ENCODE results near the gene TMEM203. TPM values are rescaled to one million over a fixed set of nuclear protein-coding genes. Genes with fewer than 3 reads are reported as not detected.

TMEM203 gene
- total RNA-seq, 1 donor from 2014 or later: 32.9 TPM

DNA sequence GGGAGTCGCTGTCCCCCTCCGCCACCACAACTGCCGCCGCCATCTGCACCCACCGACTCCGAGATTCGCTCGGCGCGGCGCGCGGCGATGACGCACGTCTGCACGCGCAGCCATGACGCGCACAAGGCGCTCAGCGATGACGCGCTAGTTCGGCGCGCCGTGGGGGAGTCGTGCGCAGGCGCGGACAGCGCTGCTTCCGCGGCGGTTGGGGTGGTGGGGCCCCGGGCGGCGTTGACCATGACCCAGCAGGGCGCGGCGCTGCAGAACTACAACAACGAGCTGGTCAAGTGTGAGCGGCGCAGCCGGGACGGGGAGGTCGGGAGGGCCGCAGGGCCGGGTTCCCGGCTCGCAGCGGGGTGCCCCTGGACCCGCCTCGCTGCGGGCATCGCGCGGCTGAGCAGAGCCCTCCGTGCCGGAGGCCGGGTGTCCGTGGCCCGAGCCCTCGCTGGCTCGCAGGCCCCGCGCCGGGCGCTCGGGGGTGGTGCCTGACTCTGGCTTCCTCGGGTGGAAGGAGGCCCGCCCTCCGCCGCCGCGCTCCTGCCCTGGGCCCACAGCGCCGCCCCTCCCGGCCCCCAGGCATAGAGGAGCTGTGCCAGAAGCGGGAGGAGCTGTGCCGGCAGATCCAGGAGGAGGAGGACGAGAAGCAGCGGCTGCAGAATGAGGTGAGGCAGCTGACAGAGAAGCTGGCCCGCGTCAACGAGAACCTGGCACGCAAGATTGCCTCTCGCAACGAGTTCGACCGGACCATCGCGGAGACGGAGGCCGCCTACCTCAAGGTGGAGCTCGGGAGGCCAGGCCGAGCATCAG, 16.8 kb downstream of the TMEM203 start, which contains the start of the genes ANAPC2 and SSNA1:
ANAPC2 (minus strand) TSS at position 71 of the 807 bp plus-strand sequence; CDS start at position 43, 28 bp downstream.
SSNA1 (plus strand) TSS at position 187 of the 807 bp plus-strand sequence; CDS start at position 238, 51 bp downstream.
- H3K4me1 ChIP-seq (ENCODE audit: control insufficient read depth in 3 of 3, insufficient read depth in 3 of 3, low read length in 3 of 3): peaks cover 42 to 62% (median 44%) of the 10 kb centered on the region in 3 donors
- peaks cover 38 to 54% (median 48%) of the 10 kb centered on the region in 3 donors for H3K36me3 ChIP-seq (ENCODE audit: control insufficient read depth in 3 of 3, insufficient read depth in 3 of 3, low read length in 3 of 3)
- H3K27me3 ChIP-seq (ENCODE audit: control insufficient read depth in 3 of 3, insufficient read depth in 3 of 3, low read length in 3 of 3): no peaks in the 10 kb centered on the region
- H3K27ac ChIP-seq (ENCODE audit: low read depth, low read length): peak within 1 kb of the TSS; percentile 90
- H3K9me3 ChIP-seq (ENCODE audit: control insufficient read depth in 3 of 3, low read length in 3 of 3): no peaks in the 10 kb centered on the region
- peak within 1 kb of the TSS; percentile 91 to 99 (median 96) for H3K4me3 ChIP-seq (ENCODE audit: low read length in 3 of 3)
- H3K9ac ChIP-seq (ENCODE audit: low read depth in 1 of 3, low read length in 3 of 3): peak within 1 kb of the TSS; percentile 85 to 97 (median 95)

DNA sequence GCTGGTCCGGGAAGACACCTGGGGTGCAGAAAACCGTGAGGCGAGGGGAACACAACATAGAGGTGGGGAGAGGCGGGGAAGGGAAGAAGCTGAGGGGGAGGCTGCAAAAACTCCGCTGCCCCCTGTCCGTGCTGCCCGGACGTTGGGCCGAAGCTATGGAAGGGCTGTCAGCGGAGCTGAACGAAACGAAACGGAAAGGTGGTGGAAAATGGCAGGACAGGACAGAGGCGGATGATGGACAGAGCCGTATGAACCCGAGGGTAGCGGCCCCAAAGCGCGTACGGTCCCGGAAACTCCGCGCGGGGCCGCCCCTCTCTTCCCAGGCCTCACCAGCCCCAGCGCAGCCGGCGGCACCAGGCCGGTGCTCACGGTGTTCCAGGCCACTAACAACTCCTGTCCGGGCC, 17.4 kb downstream of the TMEM203 start:
- Histone ChIP-seq H3K4me3 (ENCODE audit: low read length in 3 of 3) (peak overlapping the region; percentile 91 to 99 (median 96)), H3K4me1 (ENCODE audit: control insufficient read depth in 3 of 3, insufficient read depth in 3 of 3, low read length in 3 of 3) (peaks cover 42 to 61% (median 42%) of the 10 kb centered on the region in 3 donors)

DNA sequence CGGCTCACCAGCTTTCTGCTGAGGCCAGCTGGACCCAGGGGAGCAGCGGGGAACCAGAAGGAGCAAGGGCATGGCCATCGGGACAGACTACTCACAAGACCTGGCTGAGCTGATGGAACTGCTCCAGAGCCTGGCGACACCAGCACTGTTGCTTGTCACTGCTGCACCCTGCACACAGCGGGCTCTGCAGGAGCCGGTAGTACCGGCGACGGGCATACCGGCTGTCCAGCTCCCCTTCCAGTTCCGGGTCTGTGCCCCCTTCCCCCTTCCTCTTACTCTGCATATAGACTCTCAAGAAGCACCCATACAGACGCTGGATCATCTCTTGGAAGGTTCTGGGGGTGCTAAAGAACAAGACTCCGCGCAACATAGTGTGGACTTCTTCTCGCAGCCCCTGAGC, 18.1 kb downstream of the TMEM203 start:
- peak overlapping the region; percentile 83 to 97 (median 95) for H3K9ac ChIP-seq (ENCODE audit: low read depth in 1 of 3, low read length in 3 of 3)
- H3K36me3 ChIP-seq (ENCODE audit: control insufficient read depth in 3 of 3, insufficient read depth in 3 of 3, low read length in 3 of 3): peaks cover 51 to 67% (median 61%) of the 10 kb centered on the region in 3 donors
- H3K27ac ChIP-seq (ENCODE audit: low read depth, low read length): no peak overlapping the region
- no peaks in the 10 kb centered on the region for H3K9me3 ChIP-seq (ENCODE audit: control insufficient read depth in 3 of 3, low read length in 3 of 3)
- H3K27me3 ChIP-seq (ENCODE audit: control insufficient read depth in 3 of 3, insufficient read depth in 3 of 3, low read length in 3 of 3): no peaks in the 10 kb centered on the region
- H3K4me3 ChIP-seq (ENCODE audit: low read length in 3 of 3): peak overlapping the region; percentile 91 to 99 (median 96)
- peaks cover 42 to 61% (median 42%) of the 10 kb centered on the region in 3 donors for H3K4me1 ChIP-seq (ENCODE audit: control insufficient read depth in 3 of 3, insufficient read depth in 3 of 3, low read length in 3 of 3)

More for the DNA sequence above, 17.4 kb downstream of the TMEM203 start:
- H3K9ac ChIP-seq (ENCODE audit: low read depth in 1 of 3, low read length in 3 of 3): peak overlapping the region; percentile 83 to 97 (median 95)
- peak overlapping the region; percentile 90 for H3K27ac ChIP-seq (ENCODE audit: low read depth, low read length)
- peaks cover 44 to 60% (median 54%) of the 10 kb centered on the region in 3 donors for H3K36me3 ChIP-seq (ENCODE audit: control insufficient read depth in 3 of 3, insufficient read depth in 3 of 3, low read length in 3 of 3)
- H3K27me3 ChIP-seq (ENCODE audit: control insufficient read depth in 3 of 3, insufficient read depth in 3 of 3, low read length in 3 of 3): no peaks in the 10 kb centered on the region
- H3K9me3 ChIP-seq (ENCODE audit: control insufficient read depth in 3 of 3, low read length in 3 of 3): no peaks in the 10 kb centered on the region

DNA sequence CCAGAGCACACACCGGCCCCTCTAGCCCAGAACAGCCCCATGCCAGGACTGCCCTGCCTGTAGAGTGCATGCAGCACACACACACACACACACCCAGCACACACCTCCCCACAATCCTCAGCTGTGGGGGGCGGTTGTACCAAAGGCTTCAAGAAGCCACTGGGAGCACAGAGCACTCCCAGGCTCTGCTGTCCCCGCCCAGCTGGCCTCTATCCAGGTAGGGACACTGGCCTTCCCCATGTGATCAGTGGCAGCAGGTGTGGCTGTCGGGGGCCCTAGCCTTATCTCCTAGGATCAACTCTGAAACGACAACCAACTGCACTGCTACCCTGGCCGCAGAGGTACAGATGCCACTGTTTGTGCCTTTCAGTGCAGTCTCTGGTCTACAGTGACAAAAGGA, 19.1 kb downstream of the TMEM203 start:
- H3K27ac ChIP-seq (ENCODE audit: low read depth, low read length): no peak overlapping the region
- H3K4me3 ChIP-seq (ENCODE audit: low read length in 3 of 3): peak overlapping the region; percentile 91 to 99 (median 96)
- no peaks in the 10 kb centered on the region for H3K9me3 ChIP-seq (ENCODE audit: control insufficient read depth in 3 of 3, low read length in 3 of 3)
- H3K9ac ChIP-seq (ENCODE audit: low read depth in 1 of 3, low read length in 3 of 3): peak overlapping the region in 2 of 3 donors; percentile 6 to 95
- H3K36me3 ChIP-seq (ENCODE audit: control insufficient read depth in 3 of 3, insufficient read depth in 3 of 3, low read length in 3 of 3): peaks cover 55 to 72% (median 65%) of the 10 kb centered on the region in 3 donors
- H3K4me1 ChIP-seq (ENCODE audit: control insufficient read depth in 3 of 3, insufficient read depth in 3 of 3, low read length in 3 of 3): peaks cover 42 to 59% (median 42%) of the 10 kb centered on the region in 3 donors
- no peaks in the 10 kb centered on the region for H3K27me3 ChIP-seq (ENCODE audit: control insufficient read depth in 3 of 3, insufficient read depth in 3 of 3, low read length in 3 of 3)

DNA sequence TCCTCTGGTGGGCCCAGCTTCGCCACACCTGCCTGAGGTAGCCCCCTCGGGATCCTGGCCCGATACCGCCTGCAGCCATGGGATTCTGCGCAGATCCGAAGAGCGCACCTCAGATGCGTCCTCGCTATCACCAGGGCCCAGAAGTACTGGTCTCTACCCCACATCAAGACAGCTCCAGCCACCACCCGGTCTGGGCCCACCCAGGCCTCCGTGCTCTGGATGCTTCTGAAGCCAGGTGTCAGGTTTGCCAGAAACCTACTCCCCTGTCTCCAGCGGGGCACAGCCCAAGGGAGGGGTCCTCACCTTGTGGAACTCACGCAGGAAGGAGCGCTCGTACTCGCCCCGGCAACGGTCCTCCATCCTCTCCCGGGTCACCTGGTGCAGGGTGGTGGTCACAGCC, 19.5 kb downstream of the TMEM203 start:
- Histone ChIP-seq H3K4me1 (ENCODE audit: control insufficient read depth in 3 of 3, insufficient read depth in 3 of 3, low read length in 3 of 3) (peaks cover 40 to 54% (median 42%) of the 10 kb centered on the region in 3 donors), H3K9me3 (ENCODE audit: control insufficient read depth in 3 of 3, low read length in 3 of 3) (no peaks in the 10 kb centered on the region), H3K4me3 (ENCODE audit: low read length in 3 of 3) (peak overlapping the region in 1 of 3 donors; percentile 91), H3K36me3 (ENCODE audit: control insufficient read depth in 3 of 3, insufficient read depth in 3 of 3, low read length in 3 of 3) (peaks cover 55 to 72% (median 66%) of the 10 kb centered on the region in 3 donors), H3K27ac (ENCODE audit: low read depth, low read length) (no peak overlapping the region), H3K9ac (ENCODE audit: low read depth in 1 of 3, low read length in 3 of 3) (peak overlapping the region in 1 of 3 donors; percentile 95), H3K27me3 (ENCODE audit: control insufficient read depth in 3 of 3, insufficient read depth in 3 of 3, low read length in 3 of 3) (no peaks in the 10 kb centered on the region)

DNA sequence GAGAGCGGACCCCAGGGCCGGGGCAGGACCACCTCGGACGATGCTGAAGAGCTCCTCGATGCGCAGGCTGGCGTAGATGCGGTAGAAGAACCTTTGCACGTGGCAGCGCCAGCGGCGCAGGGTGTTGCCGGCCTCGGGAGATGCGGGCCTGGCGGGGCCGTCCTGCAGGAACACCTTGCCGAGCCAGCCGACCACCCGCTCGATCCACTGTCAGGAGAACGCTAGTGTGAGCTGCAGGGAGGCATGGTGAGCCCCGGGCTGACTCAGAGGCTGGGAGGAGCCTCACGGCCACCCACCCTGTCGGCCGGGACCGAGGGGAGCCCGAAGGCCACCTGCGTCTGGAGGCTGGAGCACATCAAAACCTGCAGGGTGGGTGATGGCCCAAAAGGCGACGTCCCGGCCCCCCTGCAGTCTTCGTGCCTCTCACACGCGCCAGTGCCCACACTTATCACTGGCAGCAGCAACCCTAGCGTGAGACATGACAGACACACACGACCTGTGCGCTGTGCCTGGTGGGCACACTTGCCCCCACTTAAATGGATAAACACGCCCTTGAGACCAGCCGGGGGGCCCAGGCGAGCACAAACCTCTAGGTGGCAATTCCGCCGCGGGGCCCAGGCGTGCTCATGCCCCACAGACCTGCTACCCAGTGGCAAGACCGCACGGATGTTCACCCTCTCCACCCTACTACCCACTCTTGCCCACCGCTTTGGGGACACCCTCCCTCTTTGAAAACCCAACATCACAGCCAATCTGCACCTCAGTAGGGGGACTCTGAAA, 20.4 kb downstream of the TMEM203 start:
- Histone ChIP-seq H3K9ac (ENCODE audit: low read depth in 1 of 3, low read length in 3 of 3) (no peak overlapping the region), H3K4me3 (ENCODE audit: low read length in 3 of 3) (no peak overlapping the region), H3K36me3 (ENCODE audit: control insufficient read depth in 3 of 3, insufficient read depth in 3 of 3, low read length in 3 of 3) (peaks cover 55 to 71% (median 67%) of the 10 kb centered on the region in 3 donors), H3K9me3 (ENCODE audit: control insufficient read depth in 3 of 3, low read length in 3 of 3) (no peaks in the 10 kb centered on the region), H3K27me3 (ENCODE audit: control insufficient read depth in 3 of 3, insufficient read depth in 3 of 3, low read length in 3 of 3) (no peaks in the 10 kb centered on the region), H3K27ac (ENCODE audit: low read depth, low read length) (no peak overlapping the region), H3K4me1 (ENCODE audit: control insufficient read depth in 3 of 3, insufficient read depth in 3 of 3, low read length in 3 of 3) (peaks cover 34 to 46% (median 35%) of the 10 kb centered on the region in 3 donors)

DNA sequence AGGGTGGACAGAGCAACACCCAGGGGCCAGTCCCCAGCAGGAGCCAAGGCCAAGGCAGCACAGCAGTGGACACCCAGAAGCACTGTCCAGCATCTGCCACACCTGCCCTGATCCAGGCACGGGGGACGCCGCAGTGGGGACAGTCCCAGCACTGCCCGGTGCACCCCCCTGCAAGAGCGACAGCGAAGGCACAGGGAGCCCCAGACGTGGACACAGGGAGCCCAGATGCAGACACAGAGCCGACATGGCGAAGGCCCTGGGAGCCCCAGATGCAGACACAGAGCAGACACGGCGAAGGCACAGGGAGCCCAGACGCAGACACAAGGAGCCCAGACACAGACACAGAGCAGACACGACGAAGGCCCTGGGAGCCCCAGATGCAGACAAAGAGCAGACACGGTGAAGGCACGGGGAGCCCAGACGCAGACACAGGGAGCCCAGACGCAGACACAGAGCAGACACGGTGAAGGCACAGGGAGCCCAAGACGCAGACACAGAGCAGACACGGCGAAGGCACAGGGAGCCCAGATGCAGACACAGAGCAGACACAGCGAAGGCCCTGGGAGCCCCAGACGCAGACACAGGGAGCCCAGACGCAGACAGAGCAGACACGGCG, 21.4 kb downstream of the TMEM203 start:
- Histone ChIP-seq H3K36me3 (ENCODE audit: control insufficient read depth in 3 of 3, insufficient read depth in 3 of 3, low read length in 3 of 3) (peaks cover 60 to 77% (median 72%) of the 10 kb centered on the region in 3 donors), H3K27ac (ENCODE audit: low read depth, low read length) (no peak overlapping the region), H3K4me3 (ENCODE audit: low read length in 3 of 3) (no peak overlapping the region), H3K9ac (ENCODE audit: low read depth in 1 of 3, low read length in 3 of 3) (no peak overlapping the region), H3K27me3 (ENCODE audit: control insufficient read depth in 3 of 3, insufficient read depth in 3 of 3, low read length in 3 of 3) (no peaks in the 10 kb centered on the region), H3K9me3 (ENCODE audit: control insufficient read depth in 3 of 3, low read length in 3 of 3) (no peaks in the 10 kb centered on the region), H3K4me1 (ENCODE audit: control insufficient read depth in 3 of 3, insufficient read depth in 3 of 3, low read length in 3 of 3) (peaks cover 24 to 36% (median 25%) of the 10 kb centered on the region in 3 donors)

DNA sequence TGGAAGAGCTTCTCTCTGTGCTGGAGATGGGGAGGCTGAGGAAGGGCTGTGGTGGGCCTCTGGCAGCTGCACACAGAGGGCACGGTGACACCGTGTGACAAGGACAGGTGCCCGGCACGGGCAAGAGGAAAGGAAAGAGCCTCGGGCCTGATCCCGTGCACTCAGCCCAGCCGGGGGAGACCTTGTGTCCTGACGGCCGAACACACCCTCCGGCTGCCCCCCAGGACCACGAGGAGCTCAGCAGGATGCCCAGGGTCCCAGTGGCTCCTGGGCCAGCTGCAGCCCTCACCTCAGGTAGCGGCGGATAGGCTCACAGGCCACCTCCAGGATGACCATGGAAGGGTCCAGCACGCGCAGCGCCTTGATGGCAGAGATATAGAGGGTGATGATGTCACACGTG, 22.6 kb downstream of the TMEM203 start:
- Histone ChIP-seq H3K27me3 (ENCODE audit: control insufficient read depth in 3 of 3, insufficient read depth in 3 of 3, low read length in 3 of 3) (no peaks in the 10 kb centered on the region), H3K27ac (ENCODE audit: low read depth, low read length) (no peak overlapping the region), H3K36me3 (ENCODE audit: control insufficient read depth in 3 of 3, insufficient read depth in 3 of 3, low read length in 3 of 3) (peaks cover 60 to 83% (median 77%) of the 10 kb centered on the region in 3 donors), H3K4me3 (ENCODE audit: low read length in 3 of 3) (no peak overlapping the region), H3K4me1 (ENCODE audit: control insufficient read depth in 3 of 3, insufficient read depth in 3 of 3, low read length in 3 of 3) (peaks cover 21 to 28% (median 22%) of the 10 kb centered on the region in 3 donors), H3K9ac (ENCODE audit: low read depth in 1 of 3, low read length in 3 of 3) (no peak overlapping the region), H3K9me3 (ENCODE audit: control insufficient read depth in 3 of 3, low read length in 3 of 3) (no peaks in the 10 kb centered on the region)

DNA sequence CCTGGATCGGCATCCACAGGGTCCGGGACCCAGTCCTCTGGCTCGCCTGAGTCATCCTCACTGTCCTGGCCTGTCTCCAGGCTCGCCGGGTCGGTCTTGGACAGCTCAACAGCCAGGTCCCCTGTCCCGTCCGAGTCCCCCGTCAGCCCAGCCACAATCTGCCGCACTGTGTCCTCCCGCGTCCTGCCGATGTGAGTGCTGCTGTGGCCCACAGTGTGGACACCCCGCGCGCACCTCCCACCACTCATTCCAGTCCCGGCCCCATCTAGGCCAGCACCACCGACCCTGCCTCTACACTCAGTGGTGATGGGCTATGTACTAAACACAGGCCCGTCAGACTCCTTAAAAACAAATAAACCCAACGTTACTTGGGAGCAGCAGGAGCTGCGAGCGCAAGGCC, 23.8 kb downstream of the TMEM203 start:
- H3K36me3 ChIP-seq (ENCODE audit: control insufficient read depth in 3 of 3, insufficient read depth in 3 of 3, low read length in 3 of 3): peaks cover 63 to 74% (median 73%) of the 10 kb centered on the region in 3 donors
- no peak overlapping the region for H3K27ac ChIP-seq (ENCODE audit: low read depth, low read length)
- no peaks in the 10 kb centered on the region for H3K9me3 ChIP-seq (ENCODE audit: control insufficient read depth in 3 of 3, low read length in 3 of 3)
- H3K4me1 ChIP-seq (ENCODE audit: control insufficient read depth in 3 of 3, insufficient read depth in 3 of 3, low read length in 3 of 3): peaks cover 9 to 17% (median 10%) of the 10 kb centered on the region in 3 donors
- no peak overlapping the region for H3K9ac ChIP-seq (ENCODE audit: low read depth in 1 of 3, low read length in 3 of 3)
- no peaks in the 10 kb centered on the region for H3K27me3 ChIP-seq (ENCODE audit: control insufficient read depth in 3 of 3, insufficient read depth in 3 of 3, low read length in 3 of 3)
- H3K4me3 ChIP-seq (ENCODE audit: low read length in 3 of 3): no peak overlapping the region
